HepG2 (cell line): Measurements from ENCODE around the gene FAT1. TPM values are rescaled to one million over a fixed set of nuclear protein-coding genes. Genes with fewer than 3 reads are reported as not detected.

Source experiments
- FOXK1 ChIP-seq: sonication (generic); formaldehyde crosslinking; IDR thresholded peaks from 2 replicates; pipeline ENCODE4 v1.4.0; 2020; ENCODE audit warnings: low read depth, missing genetic modification reagents, borderline replicate concordance
- NR2F6 ChIP-seq, 2 experiments: IDR thresholded peaks; 2 replicates each; pipeline ENCODE4 v1.6.1; 2016; ENCODE audit warnings: antibody characterized with exemption in 1 of 2, mild to moderate bottlenecking in 1 of 2
- THAP8 ChIP-seq: sonication (generic); formaldehyde crosslinking; IDR thresholded peaks from 2 replicates; pipeline ENCODE4 v1.5.1; 2020; ENCODE audit warnings: missing genetic modification reagents, mild to moderate bottlenecking, borderline replicate concordance
- ZNF281 ChIP-seq: sonication (generic); formaldehyde crosslinking; IDR thresholded peaks from 2 replicates; pipeline ENCODE4 v1.4.0; 2020; ENCODE audit warnings: missing genetic modification reagents, borderline replicate concordance
- ZNF639 ChIP-seq: conservative IDR thresholded peaks from 2 replicates; pipeline ENCODE4 v1.6.1; 2018; ENCODE audit warnings: missing genetic modification reagents
- polyA plus RNA-seq, 8 experiments: library from polyadenylated mRNA; depleted of rRNA in 3 of 8; stranded (reverse) in 7 of 8; unstranded in 1 of 8; fragments of >200 nt; fragmentation: Illumina TruSeq in 4 of 8; extraction: Trizol in 4 of 8; gene quantifications; 2 replicates each; pipeline versions ENCODE4 v1.2.1 to v1.2.3, GENCODE V29; 2011 to 2016; ENCODE audit warnings: low read depth in 4 of 8, missing spikeins in 1 of 8, mixed read lengths in 1 of 8; ENCODE audit not compliant: insufficient read depth in 1 of 8
- total RNA-seq, 5 experiments: library from RNA; depleted of rRNA; stranded (reverse); fragments of >200 nt; fragmentation: Illumina TruSeq; extraction: Trizol; gene quantifications; 2 replicates each; pipeline ENCODE4 v1.2.3, GENCODE V29; 2016; ENCODE audit warnings: low read depth in 1 of 5
- TF ChIP-seq, protein P1 (sequence below): sonication (generic); formaldehyde crosslinking; IDR thresholded peaks from 2 replicates; pipeline ENCODE4 v1.5.1; 2020; ENCODE audit warnings: missing genetic modification reagents, mild to moderate bottlenecking, borderline replicate concordance

The FAT1 gene
- total and polyA plus RNA-seq, 2 of the 13 experiments (the other 11 are each of a cell fraction or from before 2014, with no cell fraction given) = 185 to 216 TPM

- TF ChIP-seq ZNF281 (CRISPR knock-in tag) (no peak), THAP8 (CRISPR knock-in tag) (no peak), NR2F6 (IDR thresholded peaks at IDR 0.05) (no peak), NR2F6 (CRISPR knock-in tag; IDR thresholded peaks at IDR 0.05) (0 out of 2 replicates have a peak, but pooled peaks have one; percentile 19), FOXK1 (no peak), ZNF639 (CRISPR knock-in tag) (no peak)
- TF ChIP-seq, protein P1, sequence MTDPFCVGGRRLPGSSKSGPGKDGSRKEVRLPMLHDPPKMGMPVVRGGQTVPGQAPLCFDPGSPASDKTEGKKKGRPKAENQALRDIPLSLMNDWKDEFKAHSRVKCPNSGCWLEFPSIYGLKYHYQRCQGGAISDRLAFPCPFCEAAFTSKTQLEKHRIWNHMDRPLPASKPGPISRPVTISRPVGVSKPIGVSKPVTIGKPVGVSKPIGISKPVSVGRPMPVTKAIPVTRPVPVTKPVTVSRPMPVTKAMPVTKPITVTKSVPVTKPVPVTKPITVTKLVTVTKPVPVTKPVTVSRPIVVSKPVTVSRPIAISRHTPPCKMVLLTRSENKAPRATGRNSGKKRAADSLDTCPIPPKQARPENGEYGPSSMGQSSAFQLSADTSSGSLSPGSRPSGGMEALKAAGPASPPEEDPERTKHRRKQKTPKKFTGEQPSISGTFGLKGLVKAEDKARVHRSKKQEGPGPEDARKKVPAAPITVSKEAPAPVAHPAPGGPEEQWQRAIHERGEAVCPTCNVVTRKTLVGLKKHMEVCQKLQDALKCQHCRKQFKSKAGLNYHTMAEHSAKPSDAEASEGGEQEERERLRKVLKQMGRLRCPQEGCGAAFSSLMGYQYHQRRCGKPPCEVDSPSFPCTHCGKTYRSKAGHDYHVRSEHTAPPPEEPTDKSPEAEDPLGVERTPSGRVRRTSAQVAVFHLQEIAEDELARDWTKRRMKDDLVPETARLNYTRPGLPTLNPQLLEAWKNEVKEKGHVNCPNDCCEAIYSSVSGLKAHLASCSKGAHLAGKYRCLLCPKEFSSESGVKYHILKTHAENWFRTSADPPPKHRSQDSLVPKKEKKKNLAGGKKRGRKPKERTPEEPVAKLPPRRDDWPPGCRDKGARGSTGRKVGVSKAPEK (CRISPR knock-in tag) = no peak
These were observed 3.5 kb downstream of the FAT1 start (continued) for GRCh38 chr4:186719925-186720694.
